ENCODE results near the gene NVL.

- TF ChIP-seq ZNF121 (tag by site-specific recombination; IDR thresholded peaks at IDR 0.05) (no peak), ATF2 (tag by site-specific recombination; IDR thresholded peaks at IDR 0.05; ENCODE audit: low read depth) (no peak)
Measured at GRCh38 chr1:224177356-224177999, 152.5 kb downstream of the NVL start.

All from HEK293 (cell line).